ENCODE results near the gene FER1L5. TPM values are rescaled to one million over a fixed set of nuclear protein-coding genes. Genes with fewer than 3 reads are reported as not detected.

FER1L5 gene
- total RNA-seq, 1 donor from 2014 or later, result 0.05 TPM

DNA sequence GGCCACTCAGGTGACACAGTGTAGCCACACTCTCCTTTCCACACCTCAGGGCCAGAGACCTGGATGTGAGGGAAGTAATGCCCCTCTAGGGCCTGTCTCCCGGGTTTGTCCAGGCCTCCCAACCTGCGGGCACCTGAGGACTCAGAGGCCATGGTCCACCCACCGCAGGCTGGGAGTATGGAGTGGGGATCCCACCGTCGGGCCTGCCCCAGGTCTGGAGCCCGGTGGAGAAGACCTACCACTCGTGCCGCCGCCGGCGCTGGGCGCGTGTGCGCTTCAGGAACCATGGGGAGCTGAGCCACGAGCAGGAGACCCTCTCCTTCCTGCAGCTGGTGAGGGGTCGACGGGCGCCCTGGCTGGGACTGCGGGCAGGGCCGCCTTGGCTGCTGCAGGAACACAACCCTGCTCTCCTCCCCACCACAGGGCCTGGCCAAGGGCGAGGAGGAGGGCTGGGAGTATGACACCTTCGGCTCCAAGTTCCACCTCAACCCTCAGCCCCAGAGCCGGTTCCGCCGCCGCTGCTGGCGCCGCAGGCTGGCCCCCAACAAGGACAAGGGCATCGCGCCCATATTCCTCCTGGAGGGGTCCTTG lies 48.6 kb downstream of the FER1L5 start:
- TF ChIP-seq, protein P1, sequence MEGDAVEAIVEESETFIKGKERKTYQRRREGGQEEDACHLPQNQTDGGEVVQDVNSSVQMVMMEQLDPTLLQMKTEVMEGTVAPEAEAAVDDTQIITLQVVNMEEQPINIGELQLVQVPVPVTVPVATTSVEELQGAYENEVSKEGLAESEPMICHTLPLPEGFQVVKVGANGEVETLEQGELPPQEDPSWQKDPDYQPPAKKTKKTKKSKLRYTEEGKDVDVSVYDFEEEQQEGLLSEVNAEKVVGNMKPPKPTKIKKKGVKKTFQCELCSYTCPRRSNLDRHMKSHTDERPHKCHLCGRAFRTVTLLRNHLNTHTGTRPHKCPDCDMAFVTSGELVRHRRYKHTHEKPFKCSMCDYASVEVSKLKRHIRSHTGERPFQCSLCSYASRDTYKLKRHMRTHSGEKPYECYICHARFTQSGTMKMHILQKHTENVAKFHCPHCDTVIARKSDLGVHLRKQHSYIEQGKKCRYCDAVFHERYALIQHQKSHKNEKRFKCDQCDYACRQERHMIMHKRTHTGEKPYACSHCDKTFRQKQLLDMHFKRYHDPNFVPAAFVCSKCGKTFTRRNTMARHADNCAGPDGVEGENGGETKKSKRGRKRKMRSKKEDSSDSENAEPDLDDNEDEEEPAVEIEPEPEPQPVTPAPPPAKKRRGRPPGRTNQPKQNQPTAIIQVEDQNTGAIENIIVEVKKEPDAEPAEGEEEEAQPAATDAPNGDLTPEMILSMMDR (IDR thresholded peaks at IDR 0.05; ENCODE audit: borderline replicate concordance), result no peak
- intact Hi-C loops (cut with micrococcal nuclease), result no loop called here
- Histone ChIP-seq H3K9me3 (replicated peaks) (no peaks in the 10 kb centered on the region), H3K27ac (replicated peaks) (no peak overlapping the region), H3K4me1 (peaks cover 3% of the 10 kb centered on the region), H3K36me3 (no peaks in the 10 kb centered on the region), H3K4me3 (no peak overlapping the region), H3K27me3 (ENCODE audit: low read depth) (no peaks in the 10 kb centered on the region)
- no peak for DNase-seq

DNA sequence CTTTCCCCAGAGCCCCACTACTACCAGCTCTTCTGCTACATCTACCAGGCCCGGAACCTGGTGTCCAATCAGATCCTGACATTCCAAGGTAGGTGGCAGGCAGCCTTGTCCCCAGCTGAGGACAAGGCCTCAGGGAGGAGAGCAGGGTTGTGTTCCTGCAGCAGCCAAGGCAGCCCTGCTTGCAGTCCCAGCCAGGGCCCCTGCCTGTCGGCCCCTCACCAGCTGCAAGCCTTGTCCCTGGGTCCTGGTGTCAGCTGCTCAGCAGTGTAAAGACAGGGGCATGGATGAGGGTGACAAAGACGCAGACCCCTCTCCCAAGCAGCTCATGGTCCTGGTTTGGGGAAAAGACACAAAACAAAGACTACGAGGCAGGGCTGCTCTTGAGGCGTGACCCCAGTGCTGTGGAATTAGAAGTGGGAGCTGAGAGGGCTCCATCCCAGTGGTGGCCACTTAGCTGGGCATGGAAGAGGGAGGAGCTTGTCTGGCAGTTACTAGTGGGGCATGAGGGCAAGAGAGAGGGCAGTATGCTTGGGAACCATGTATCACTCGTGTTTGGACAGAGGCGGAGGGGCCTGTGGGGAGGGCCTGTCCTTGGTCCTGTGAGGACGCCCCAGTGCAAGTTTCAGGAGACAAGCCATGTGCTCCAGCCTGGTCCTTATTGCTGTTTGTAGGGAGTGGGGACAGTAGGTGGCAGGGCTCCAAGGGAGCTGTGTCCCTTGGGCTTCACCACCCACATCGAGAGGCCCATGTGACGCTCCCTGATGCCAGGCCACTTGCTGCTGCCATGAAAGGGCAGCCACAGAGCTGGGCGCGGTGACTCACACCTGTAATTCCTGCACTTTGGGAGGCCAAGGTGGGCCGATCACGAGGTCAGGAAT lies 49.8 kb downstream of the FER1L5 start:
- Histone ChIP-seq H3K4me3 (no peak overlapping the region), H3K27ac (replicated peaks) (no peak overlapping the region), H3K27me3 (ENCODE audit: low read depth) (no peaks in the 10 kb centered on the region), H3K4me1 (no peaks in the 10 kb centered on the region), H3K9me3 (replicated peaks) (no peaks in the 10 kb centered on the region), H3K36me3 (no peaks in the 10 kb centered on the region)
- TF ChIP-seq, protein P1 (IDR thresholded peaks at IDR 0.05; ENCODE audit: borderline replicate concordance), result no peak
- DNase-seq, result no peak
- intact Hi-C loops (cut with micrococcal nuclease), result no loop called here

DNA sequence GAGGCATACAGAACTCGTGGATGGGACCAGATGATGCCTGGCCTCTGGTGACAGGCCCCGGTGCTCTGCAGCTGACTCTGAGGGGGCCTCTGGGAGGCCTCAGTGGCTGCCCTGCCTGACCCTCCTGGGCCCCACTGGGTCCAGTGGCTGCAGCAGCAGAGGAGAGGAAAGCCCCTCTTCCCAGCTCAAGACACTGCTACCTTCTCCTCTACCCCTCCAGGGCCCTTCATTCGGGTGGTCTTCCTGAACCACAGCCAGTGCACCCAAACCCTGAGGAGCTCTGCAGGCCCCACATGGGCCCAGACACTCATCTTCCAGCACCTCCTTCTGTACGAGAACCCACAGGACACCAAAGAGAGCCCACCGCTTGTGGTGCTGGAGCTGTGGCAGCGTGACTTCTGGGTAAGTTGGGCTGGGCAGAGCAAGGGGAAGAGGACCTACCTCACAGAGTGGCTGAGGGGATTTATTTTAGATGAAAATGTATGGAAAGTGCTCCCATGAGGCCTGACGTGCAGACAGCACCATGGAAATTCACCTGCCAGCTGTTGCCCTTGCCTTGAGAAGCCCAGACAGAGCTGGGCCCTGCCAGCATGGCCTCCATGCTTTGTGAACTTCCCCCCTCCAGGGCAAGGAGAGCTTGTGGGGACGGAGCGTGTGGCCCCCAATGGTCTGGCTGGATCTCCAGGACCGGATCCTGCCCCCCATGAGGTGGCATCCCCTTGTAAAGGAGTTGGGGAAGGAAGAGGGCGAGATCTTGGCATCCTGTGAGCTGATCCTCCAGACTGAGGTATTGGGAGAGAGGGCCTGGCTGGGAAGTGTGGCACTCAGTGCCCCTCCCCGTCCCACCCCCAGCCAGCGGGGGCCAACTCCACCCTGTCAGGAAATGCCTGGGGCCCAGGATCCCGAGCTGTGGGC lies 51.0 kb downstream of the FER1L5 start:
- DNase-seq, result no peak
- intact Hi-C loops (cut with micrococcal nuclease), result no loop called here
- Histone ChIP-seq H3K27me3 (ENCODE audit: low read depth) (no peaks in the 10 kb centered on the region), H3K9me3 (replicated peaks) (no peaks in the 10 kb centered on the region), H3K36me3 (no peaks in the 10 kb centered on the region), H3K4me3 (no peak overlapping the region), H3K27ac (replicated peaks) (no peak overlapping the region), H3K4me1 (no peaks in the 10 kb centered on the region)
- TF ChIP-seq, protein P1 (IDR thresholded peaks at IDR 0.05; ENCODE audit: borderline replicate concordance), result no peak

DNA sequence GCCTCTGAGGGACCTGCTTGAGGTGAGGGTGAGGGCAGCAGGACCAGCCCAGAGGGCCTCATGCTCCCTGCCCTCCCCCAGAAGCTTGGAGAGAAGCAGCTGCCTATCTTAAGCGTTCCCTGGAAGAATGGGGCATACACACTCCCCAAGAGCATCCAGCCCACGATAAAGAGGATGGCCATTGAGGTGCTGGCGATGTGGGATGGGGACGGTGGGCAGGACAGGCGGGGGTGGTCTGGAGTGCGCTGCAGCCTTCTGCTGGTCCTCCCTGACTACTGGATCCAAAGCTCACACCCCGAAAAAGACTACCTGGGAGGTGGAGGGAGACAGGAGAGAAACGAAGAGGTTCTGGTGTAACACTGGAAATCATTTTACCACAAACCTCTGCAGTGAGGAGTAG lies 51.7 kb downstream of the FER1L5 start:
- TF ChIP-seq, protein P1 (IDR thresholded peaks at IDR 0.05; ENCODE audit: borderline replicate concordance), result no peak

DNA sequence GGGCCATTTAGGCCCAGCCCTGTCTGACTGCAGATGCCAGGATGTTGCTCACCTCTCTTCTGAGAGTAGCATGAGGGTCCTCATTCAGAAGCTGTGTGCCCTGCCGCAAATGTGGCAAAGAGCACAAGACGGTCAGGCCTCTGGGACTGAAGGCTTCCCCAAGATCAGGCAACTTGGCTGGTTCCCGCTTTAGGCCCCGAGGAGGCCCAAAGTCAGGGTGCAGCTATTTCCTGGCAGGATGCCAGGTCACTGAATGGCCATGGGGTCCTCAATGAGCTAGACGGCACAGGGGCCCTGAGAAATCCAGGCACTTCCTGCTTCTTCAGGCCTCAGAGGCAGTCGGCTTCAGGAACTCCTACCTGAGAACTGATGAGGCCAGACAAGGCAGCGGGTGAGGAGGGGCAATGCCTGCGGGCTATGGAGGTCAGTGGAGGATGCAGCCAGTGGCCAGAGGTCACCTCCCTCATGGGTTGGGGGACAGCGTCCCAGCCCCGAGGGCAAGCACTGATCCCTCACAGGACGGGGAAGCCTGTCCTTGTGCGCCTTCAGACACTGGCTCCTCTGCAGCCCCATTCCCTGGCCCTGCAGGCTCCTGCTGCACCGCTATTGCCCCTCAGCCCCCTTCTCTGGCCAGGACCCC lies 52.4 kb downstream of the FER1L5 start:
- no peak overlapping the region for H3K4me3 ChIP-seq
- no peaks in the 10 kb centered on the region for H3K27me3 ChIP-seq (ENCODE audit: low read depth)
- no peak for DNase-seq
- no peaks in the 10 kb centered on the region for H3K4me1 ChIP-seq
- TF ChIP-seq, protein P1 (IDR thresholded peaks at IDR 0.05; ENCODE audit: borderline replicate concordance), result no peak
- H3K36me3 ChIP-seq, result no peaks in the 10 kb centered on the region
- H3K9me3 ChIP-seq (replicated peaks), result no peaks in the 10 kb centered on the region
- intact Hi-C loops (cut with micrococcal nuclease), result no loop called here
- H3K27ac ChIP-seq (replicated peaks), result no peak overlapping the region

More for the DNA sequence above, 51.7 kb downstream of the FER1L5 start:
- DNase-seq, result no peak
- H3K36me3 ChIP-seq, result no peaks in the 10 kb centered on the region
- intact Hi-C loops (cut with micrococcal nuclease), result no loop called here
- no peak overlapping the region for H3K4me3 ChIP-seq
- no peaks in the 10 kb centered on the region for H3K27me3 ChIP-seq (ENCODE audit: low read depth)
- H3K9me3 ChIP-seq (replicated peaks), result no peaks in the 10 kb centered on the region
- H3K27ac ChIP-seq (replicated peaks), result no peak overlapping the region
- no peaks in the 10 kb centered on the region for H3K4me1 ChIP-seq

Data from left ventricle myocardium inferior (tissue), 1 donor.